Cardiac fibroblast (primary cell): ENCODE results near the gene TMEM86B.
A peak's percentile ranks its signal among the peaks of the same experiment; 100 is the strongest.

Source experiments
- DNase-seq, 2 donors: peaks; one replicate each; pipeline versions ENCODE4 v3.0.0 to v3.0.0-alpha.2; 2010; ENCODE audit warnings: low read depth in 2 of 2
- H3K4me3 ChIP-seq, 2 donors: replicated peaks in 1 of 2; 1 replicate in 1 of 2; 2 replicates in 1 of 2; pipeline ENCODE4 v1.5.1; 2011; ENCODE audit warnings: low read depth in 2 of 2, low read length in 2 of 2, mild to moderate bottlenecking in 2 of 2, moderate library complexity in 1 of 2
- CTCF ChIP-seq: IDR thresholded peaks from one replicate; pipeline ENCODE4 v1.5.1; 2011; ENCODE audit warnings: low read depth, mild to moderate bottlenecking, low read length, inconsistent platforms

TMEM86B gene

GRCh38 chr19:55179606-55180484 is 48.7 kb downstream of the TMEM86B start, which contains the start of gene SYT5:
TSS of gene SYT5 (minus strand) at chr19:55180289. CDS start at chr19:55179041, 1,248 bp downstream.
- TF ChIP-seq CTCF, result no peak
- peak within 1 kb of the TSS; percentile 24 to 35 for H3K4me3 ChIP-seq
- peak in 1 of 2 donors; percentile 35 for DNase-seq

- no peak for TF ChIP-seq CTCF
- peak; percentile 82 to 88 for DNase-seq
- H3K4me3 ChIP-seq, result peak overlapping the region; percentile 24 to 35
Measured at GRCh38 chr19:55178781-55179599, 49.6 kb downstream of the TMEM86B start.
